GM19324 (cell line): ENCODE data around the gene FYB1.

Experiments used
- ATAC-seq: cut with Tn5 transposase; IDR thresholded peaks from one replicate; pipeline ENCODE4 v1.9.1; 2021; ENCODE audit warnings: mild to moderate bottlenecking, moderate library complexity; ENCODE audit not compliant: unreplicated experiment, low FRiP score

The FYB1 gene

GRCh38 chr5:39208471-39208870 is 10.9 kb downstream of the FYB1 start:
- ATAC-seq: no peak

- no peak for ATAC-seq
These were observed 11.9 kb downstream of the FYB1 start for GRCh38 chr5:39207345-39208045.

GRCh38 chr5:39206630-39207321 is 12.6 kb downstream of the FYB1 start:
- no peak for ATAC-seq

- ATAC-seq: no peak
These were observed 13.8 kb downstream of the FYB1 start for GRCh38 chr5:39205550-39205949.

- ATAC-seq: no peak
These were observed 15.4 kb downstream of the FYB1 start for GRCh38 chr5:39203951-39204350.

- no peak for ATAC-seq
These were observed 16.0 kb downstream of the FYB1 start for GRCh38 chr5:39203275-39203922.

- no peak for ATAC-seq
These were observed 16.6 kb downstream of the FYB1 start for GRCh38 chr5:39202597-39203274.

- no peak for ATAC-seq
These were observed 17.4 kb downstream of the FYB1 start for GRCh38 chr5:39201781-39202596.

GRCh38 chr5:39201160-39201780 is 18.1 kb downstream of the FYB1 start:
- no peak for ATAC-seq

GRCh38 chr5:39200081-39200480 is 19.3 kb downstream of the FYB1 start:
- no peak for ATAC-seq

GRCh38 chr5:39199335-39199734 is 20.0 kb downstream of the FYB1 start:
- ATAC-seq: no peak

GRCh38 chr5:39198127-39198526 is 21.2 kb downstream of the FYB1 start:
- ATAC-seq: no peak

- no peak for ATAC-seq
These were observed 21.8 kb downstream of the FYB1 start for GRCh38 chr5:39197556-39197955.

GRCh38 chr5:39195198-39195826 is 24.1 kb downstream of the FYB1 start:
- ATAC-seq: no peak

GRCh38 chr5:39194466-39195136 is 24.8 kb downstream of the FYB1 start:
- ATAC-seq: no peak

- no peak for ATAC-seq
These were observed 25.6 kb downstream of the FYB1 start for GRCh38 chr5:39193553-39194465.

GRCh38 chr5:39192450-39193160 is 26.8 kb downstream of the FYB1 start:
- no peak for ATAC-seq
